HG02885 (cell line): Measurements from ENCODE around the gene SPATA25.
A peak's percentile ranks its signal among the peaks of the same experiment; 100 is the strongest.

ENCODE experiments used
- ATAC-seq: cut with Tn5 transposase; IDR thresholded peaks from one replicate; pipeline ENCODE4 v1.9.1; 2021; ENCODE audit warnings: mild to moderate bottlenecking; ENCODE audit not compliant: unreplicated experiment, poor library complexity

SPATA25 gene

DNA sequence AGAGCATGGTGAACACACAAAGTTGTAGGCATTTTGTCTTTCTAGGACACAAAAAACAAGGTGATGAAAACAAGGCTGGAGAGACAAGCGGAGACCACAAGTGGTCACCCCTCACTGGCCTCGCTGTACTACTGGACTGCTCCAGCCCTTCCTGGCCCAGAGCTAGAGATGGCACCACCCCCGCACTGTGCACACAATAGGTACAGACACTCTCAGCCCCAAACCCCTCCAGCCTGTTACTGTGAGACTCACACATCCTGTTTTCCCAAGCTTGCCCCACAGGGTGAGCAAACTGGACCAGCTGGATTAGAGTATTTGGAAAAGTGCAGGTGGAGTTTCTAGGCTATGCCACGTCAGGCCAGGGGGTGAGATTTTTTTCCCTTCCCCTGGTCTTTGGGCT is 14.8 kb downstream of the SPATA25 start:
- no peak for ATAC-seq

- no peak for ATAC-seq
Observed at GRCh38 chr20:45867819-45868176, 19.6 kb downstream of the SPATA25 start.

DNA sequence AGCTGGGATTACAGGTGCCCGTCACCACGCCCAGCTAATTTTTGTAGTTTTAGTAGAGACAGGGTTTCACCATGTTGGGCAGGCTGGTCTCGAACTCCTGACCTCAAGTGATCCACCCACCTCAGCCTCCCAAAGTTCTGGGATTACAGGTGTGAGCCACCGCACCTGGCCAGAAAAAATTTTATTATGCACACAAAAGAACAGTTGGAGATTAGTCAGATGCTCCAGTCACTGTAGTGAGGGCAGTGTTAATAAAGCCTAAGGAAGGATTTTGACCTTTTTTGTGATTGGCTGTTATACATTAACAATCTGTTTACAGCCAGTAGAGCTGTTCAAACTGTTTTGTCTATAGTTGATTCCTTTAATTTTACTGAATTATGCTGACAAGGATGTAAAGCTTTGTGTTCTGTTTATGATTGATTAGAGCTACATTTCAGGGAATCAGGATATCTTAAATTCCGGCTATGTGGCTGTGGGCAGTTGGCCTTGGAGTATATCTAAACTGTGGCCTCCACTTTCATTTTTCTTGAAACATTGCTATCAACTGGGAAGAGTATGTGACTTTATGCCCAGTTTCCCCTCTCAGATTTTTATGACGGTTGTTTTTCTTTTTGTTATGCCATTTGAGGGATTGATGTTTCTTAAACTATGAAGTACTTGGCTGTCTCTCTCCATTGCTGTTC is 20.1 kb downstream of the SPATA25 start:
- ATAC-seq = no peak

DNA sequence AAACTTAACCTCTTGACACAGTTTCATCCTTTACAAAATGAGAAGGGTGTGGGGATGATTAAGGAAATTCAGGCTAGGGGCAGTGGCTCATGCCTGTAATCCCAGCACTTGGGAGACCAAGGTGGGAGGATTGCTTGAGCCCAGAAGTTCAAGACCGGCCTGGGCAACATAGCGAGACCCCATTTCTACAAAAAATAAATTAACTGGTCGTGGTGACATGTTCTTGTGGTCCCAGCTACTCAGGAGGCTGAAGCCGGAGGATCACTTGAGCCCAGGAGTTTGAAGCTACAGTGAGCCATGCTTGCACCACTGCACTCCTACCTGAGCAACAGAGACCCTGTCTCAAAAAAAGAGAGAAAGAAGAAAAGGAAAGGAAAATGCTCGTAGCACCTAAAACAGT is 21.0 kb downstream of the SPATA25 start:
- ATAC-seq = no peak

DNA sequence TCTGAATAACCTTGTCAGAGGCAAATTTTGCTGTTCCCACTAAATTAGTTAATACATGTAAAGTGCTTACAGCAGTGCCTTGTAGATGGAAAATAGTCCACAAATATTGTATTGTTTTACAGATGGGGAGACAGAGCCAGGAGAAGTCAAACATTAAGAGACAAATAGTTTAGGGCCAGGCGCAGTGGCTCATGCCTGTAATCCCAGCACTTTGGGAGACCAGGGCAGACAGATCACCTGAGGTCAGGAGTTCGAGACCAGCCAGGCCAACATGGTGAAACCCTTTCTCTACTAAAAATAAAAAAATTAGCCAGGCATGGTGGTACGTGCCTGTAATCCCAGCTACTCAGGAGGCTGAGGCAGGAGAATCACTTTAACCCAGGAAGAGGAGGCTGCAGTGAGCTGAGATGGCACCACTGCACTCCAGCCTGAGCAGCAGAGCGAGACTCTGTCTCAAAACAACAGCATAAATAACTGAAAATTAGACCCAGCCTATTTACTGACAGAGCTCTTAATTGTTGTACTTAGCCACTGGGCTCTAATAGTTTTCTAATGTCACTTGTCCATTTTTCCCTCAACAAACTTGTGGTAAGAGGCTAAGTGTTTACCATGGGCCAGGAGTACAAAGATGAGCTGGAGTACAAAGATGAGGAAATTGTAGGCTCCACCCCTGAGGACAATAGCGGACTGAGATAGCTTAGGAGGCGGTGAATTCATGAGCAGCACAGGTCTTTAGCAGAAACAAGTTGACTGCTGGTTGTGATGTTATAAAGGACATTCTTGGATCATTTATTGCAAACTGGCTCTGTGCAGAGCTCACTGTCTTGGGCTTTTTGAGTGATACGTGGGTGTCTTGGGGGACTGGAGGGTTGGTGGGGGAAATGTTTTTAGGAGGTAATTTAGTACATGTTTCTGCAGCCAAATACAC is 23.6 kb downstream of the SPATA25 start:
- no peak for ATAC-seq

DNA sequence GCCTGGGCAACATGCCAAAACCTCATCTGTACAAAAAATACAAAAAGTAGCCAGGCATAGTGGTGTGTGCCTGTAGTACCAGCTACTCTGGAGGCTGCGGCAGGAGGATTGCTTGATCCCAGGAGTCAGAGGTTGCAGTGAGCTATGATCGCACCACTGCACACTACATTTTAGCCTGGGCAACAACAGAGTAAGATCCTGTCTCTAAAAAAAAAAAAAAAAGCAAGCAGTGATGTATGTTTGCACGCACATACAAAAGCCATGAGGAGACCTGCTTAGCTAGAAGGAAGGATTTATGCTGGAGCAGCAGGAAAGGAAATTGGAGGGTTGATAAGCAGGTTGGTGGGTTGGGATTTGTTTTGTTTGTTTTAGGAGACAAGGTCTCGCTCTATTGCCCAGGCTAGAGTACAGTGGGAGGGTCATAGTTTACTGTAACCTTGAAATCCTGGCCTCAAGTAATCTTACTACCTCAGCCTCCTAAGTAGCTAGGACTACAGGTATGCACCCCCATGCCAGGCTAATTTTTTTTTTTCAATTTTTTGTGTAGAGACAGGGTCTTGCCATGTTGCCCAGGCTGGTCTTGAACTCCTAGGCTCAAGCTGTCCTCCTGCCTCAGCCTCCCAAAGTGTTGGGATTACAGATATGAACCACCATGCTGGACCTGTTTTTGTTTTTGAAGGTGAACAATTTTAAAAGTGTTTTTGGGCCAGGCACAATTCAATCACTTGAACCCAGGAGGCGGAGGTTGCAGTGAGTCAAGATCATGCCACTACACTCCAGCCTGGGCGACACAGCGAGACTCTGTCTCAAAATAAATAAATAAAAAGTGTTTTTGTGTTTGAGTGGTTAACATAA is 26.0 kb downstream of the SPATA25 start:
- no peak for ATAC-seq

GRCh38 chr20:45860560-45861220 is 26.7 kb downstream of the SPATA25 start:
- ATAC-seq = no peak

DNA sequence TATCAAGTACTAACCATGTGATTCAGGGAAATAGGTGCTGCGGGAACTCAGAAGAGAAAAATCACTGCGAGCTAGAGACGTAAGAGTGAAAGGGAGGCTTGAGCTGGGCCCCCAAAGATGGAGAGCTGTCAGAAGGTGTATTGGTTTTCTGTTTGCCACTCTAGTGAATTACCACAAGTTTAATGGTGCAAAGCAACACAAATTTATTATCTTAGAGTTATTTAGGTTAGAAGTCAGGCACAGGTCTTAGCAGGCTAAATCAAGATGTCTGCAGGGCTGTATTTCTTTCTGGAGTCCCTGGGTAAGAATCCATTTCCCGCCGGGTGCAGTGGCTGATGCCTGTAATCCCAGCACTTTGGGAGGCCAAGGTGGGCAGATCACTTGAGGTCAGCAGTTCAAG is 27.5 kb downstream of the SPATA25 start:
- ATAC-seq = no peak

DNA sequence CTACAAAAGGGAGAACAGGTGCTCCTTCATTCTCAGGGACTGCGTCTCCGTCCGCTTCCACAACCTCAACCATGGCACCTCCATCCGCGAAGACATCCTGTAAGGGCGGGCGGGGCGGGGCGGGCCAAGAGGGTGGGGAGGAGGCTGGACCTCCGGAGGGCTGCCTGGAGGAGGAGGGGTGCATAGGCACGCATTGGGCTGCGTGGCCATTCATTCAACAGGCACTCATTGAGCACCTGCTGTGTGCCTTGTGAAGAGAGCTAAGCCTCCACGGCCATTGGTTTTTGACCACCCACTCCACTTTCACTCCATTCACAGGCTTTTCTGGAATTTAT is 29.6 kb downstream of the SPATA25 start:
- ATAC-seq = peak; percentile 20

GRCh38 chr20:45857114-45857881 is 30.1 kb downstream of the SPATA25 start, which contains the start of the genes ACOT8 and ZSWIM3:
Gene ACOT8 (minus strand): TSS chr20:45857392. CDS start chr20:45857315, 77 bp downstream.
Gene ZSWIM3 (plus strand): TSS chr20:45857614. CDS start chr20:45857826, 212 bp downstream.
- ATAC-seq = peak; percentile 93

GRCh38 chr20:45853484-45853883 is 33.9 kb downstream of the SPATA25 start:
- no peak for ATAC-seq

GRCh38 chr20:45852326-45852725 is 35.1 kb downstream of the SPATA25 start:
- no peak for ATAC-seq

GRCh38 chr20:45851501-45851900 is 35.9 kb downstream of the SPATA25 start:
- no peak for ATAC-seq

DNA sequence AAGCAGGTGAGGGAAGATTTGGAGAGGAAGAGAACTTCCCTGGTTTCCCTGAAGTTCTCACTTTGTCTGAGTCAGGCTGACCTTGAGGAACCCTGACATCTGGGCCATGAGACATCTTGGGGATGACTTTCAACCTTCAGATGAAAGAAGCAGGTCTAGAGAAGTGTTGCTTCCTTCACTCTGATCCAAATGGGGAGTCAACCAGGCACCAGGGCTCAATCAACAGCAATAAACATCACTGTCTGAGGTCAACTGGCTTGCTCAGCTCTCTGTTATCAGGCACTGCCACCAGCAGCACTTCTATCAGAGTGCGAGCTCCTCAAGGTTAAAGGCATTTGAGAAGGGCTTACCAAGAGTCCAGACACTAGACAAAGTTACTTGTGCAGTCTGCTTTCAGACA is 36.5 kb downstream of the SPATA25 start:
- ATAC-seq = no peak

DNA sequence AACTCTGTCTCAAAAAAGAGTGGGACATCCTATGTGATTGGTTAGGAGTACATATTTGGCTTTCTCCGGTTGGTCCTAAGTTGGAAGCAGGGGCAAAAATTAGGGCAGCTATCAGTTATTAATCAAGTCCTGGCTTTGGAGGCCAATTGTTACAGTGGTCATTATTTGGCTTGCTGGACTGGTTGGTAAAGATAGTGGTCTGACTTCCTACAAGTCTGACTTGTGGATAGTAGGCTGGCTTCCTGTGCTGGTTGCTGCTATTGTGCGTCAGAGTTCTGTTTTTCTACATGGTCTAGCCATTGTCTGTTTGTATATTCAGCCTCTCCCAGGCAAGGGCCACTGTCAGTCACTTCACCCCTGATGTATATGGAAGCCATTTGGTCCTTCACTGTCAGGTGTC is 37.2 kb downstream of the SPATA25 start:
- no peak for ATAC-seq

DNA sequence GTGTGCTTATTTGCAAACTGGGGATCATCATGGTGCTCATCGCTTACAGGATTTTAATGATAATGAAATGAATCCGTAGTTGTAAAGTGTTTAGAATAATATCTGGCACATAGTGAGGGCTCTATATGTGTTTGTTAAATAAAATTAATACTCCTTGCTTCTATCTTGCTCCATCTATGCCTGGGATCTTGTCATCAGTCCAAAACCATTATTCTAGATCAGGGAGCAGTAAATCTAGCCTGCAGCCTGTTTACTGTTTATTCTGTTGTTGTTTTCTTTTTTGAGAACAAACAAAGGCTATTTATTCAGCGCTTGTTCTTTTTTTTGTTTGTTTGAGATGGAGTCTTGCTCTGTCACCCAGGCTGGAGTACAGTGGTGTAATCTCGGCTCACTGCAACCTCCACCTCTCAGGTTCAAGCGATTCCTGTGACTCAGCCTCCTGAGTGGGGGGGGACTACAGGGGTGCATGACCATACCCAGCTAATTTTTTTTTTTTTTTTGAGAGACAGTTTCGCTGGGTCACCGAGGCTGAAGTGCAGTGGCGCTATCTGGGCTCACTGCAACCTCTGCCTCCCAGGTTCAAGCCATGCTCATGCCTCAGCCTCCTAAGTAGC is 38.3 kb downstream of the SPATA25 start:
- ATAC-seq = no peak

GRCh38 chr20:45848421-45848820 is 39.0 kb downstream of the SPATA25 start:
- ATAC-seq = no peak

DNA sequence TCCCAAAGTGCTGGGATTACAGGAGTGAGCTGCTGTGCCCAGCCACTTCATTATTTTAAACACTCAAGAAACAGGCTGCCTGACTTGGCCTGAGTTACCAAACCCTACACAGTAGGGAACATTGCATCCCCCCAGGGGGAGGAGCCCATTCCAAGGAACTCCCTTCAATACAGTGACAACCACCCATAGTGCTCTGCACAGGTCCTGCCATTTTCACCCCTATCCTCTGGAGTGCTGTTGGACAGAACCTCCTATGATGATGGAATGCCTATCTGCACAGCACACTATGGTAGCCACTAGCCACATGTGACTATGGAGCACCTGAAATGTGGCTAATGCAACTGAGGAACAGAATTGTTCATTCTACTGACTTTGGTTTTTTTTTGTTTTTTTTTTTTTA is 42.0 kb downstream of the SPATA25 start:
- no peak for ATAC-seq

GRCh38 chr20:45843506-45843905 is 43.9 kb downstream of the SPATA25 start:
- no peak for ATAC-seq
